Neuronal stem cell (in vitro differentiated cells): ENCODE measurements around the gene BEAN1.

Experiments used
- DNase-seq: peaks from one replicate; pipeline ENCODE4 v3.0.0-alpha.2; 2013; ENCODE audit warnings: low spot score
- H2AFZ ChIP-seq: one replicate; pipeline ENCODE4 v1.6.1; 2013; ENCODE audit warnings: mild to moderate bottlenecking, low read length, inconsistent platforms
- H2AK5ac ChIP-seq: 2 replicates; pipeline ENCODE4 v1.6.1; 2013; ENCODE audit warnings: low read depth, mild to moderate bottlenecking, inconsistent platforms, low read length, moderate library complexity, mixed read lengths
- H2BK120ac ChIP-seq: 2 replicates; pipeline ENCODE4 v1.6.1; 2013; ENCODE audit warnings: low read depth, mild to moderate bottlenecking, inconsistent platforms, low read length, moderate library complexity, mixed read lengths
- H2BK12ac ChIP-seq: one replicate; pipeline ENCODE4 v1.6.1; 2013; ENCODE audit warnings: low read length, inconsistent platforms
- H2BK15ac ChIP-seq: 2 replicates; pipeline ENCODE4 v1.6.1; 2013; ENCODE audit warnings: mild to moderate bottlenecking, low read length, inconsistent platforms, mixed read lengths
- H2BK5ac ChIP-seq: one replicate; pipeline ENCODE4 v1.6.1; 2013; ENCODE audit warnings: inconsistent platforms, mild to moderate bottlenecking, low read length, moderate library complexity
- H3K14ac ChIP-seq: one replicate; pipeline ENCODE4 v1.6.1; 2013; ENCODE audit warnings: low read length, inconsistent platforms
- H3K18ac ChIP-seq: 2 replicates; pipeline ENCODE4 v1.6.1; 2013; ENCODE audit warnings: low read length, inconsistent platforms
- H3K23ac ChIP-seq: 2 replicates; pipeline ENCODE4 v1.6.1; 2013; ENCODE audit warnings: low read depth, mild to moderate bottlenecking, mixed read lengths, low read length, inconsistent platforms; ENCODE audit not compliant: poor library complexity
- H3K27ac ChIP-seq: replicated peaks from 3 replicates; pipeline ENCODE4 v1.5.1; 2013; ENCODE audit warnings: low read length, inconsistent platforms
- H3K27me3 ChIP-seq, 3 experiments: 2 replicates each; pipeline ENCODE4 v1.6.1; 2013; ENCODE audit warnings: low read length in 3 of 3, mild to moderate bottlenecking in 2 of 3, inconsistent platforms in 1 of 3, low read depth in 1 of 3, mixed read lengths in 1 of 3, moderate library complexity in 1 of 3; ENCODE audit not compliant: control insufficient read depth in 3 of 3, insufficient read depth in 3 of 3
- H3K36me3 ChIP-seq, 2 donors: replicated peaks in 1 of 2; 2 replicates each; pipeline ENCODE4 v1.6.1; 2013; ENCODE audit warnings: low read length in 2 of 2; ENCODE audit not compliant: control insufficient read depth in 2 of 2, insufficient read depth in 2 of 2
- H3K4ac ChIP-seq: 2 replicates; pipeline ENCODE4 v1.6.1; 2013; ENCODE audit warnings: inconsistent platforms, mild to moderate bottlenecking, low read length, moderate library complexity
- H3K4me1 ChIP-seq, 2 donors: 1 replicate in 1 of 2; 2 replicates in 1 of 2; pipeline ENCODE4 v1.6.1; 2013; ENCODE audit warnings: low read length in 2 of 2, low read depth in 1 of 2; ENCODE audit not compliant: control insufficient read depth in 2 of 2, insufficient read depth in 1 of 2
- H3K4me2 ChIP-seq: one replicate; pipeline ENCODE4 v1.6.1; 2013; ENCODE audit warnings: mild to moderate bottlenecking, low read length, inconsistent platforms; ENCODE audit not compliant: insufficient read depth, poor library complexity, severe bottlenecking
- H3K4me3 ChIP-seq, 2 donors: 2 replicates each; pipeline ENCODE4 v1.5.1; 2013; ENCODE audit warnings: low read length in 2 of 2, mild to moderate bottlenecking in 2 of 2, inconsistent platforms in 1 of 2, moderate library complexity in 1 of 2
- H3K79me1 ChIP-seq: one replicate; pipeline ENCODE4 v1.6.1; 2013; ENCODE audit warnings: low read depth, mild to moderate bottlenecking, inconsistent platforms, low read length, moderate library complexity
- H3K9ac ChIP-seq: one replicate; pipeline ENCODE4 v1.6.1; 2013; ENCODE audit warnings: mild to moderate bottlenecking, low read depth, low read length, inconsistent platforms; ENCODE audit not compliant: poor library complexity
- H3K9me3 ChIP-seq, 2 donors: replicated peaks in 1 of 2; 2 replicates each; pipeline versions ENCODE3 to v1.6.1; 2013; ENCODE audit warnings: low read length in 2 of 2, mild to moderate bottlenecking in 2 of 2, inconsistent platforms in 1 of 2, low read depth in 1 of 2, mixed read lengths in 1 of 2, moderate library complexity in 1 of 2; ENCODE audit not compliant: control insufficient read depth in 2 of 2, insufficient read depth in 1 of 2
- H4K8ac ChIP-seq: one replicate; pipeline ENCODE4 v1.6.1; 2013; ENCODE audit warnings: low read depth, mild to moderate bottlenecking, inconsistent platforms, low read length, moderate library complexity
- H4K91ac ChIP-seq: one replicate; pipeline ENCODE4 v1.6.1; 2013; ENCODE audit warnings: low read length, low read depth, mild to moderate bottlenecking, inconsistent platforms; ENCODE audit not compliant: poor library complexity
- WGBS, 2 donors: extraction: QIAGEN DNeasy Blood & Tissue Kit; methylation state at CpG; one replicate each; pipeline ENCODE4 v1.1.7; 2013; ENCODE audit warnings: missing lambda C conversion rate in 2 of 2, mixed read lengths in 1 of 2; ENCODE audit not compliant: insufficient read length in 2 of 2, insufficient replicate concordance in 1 of 2; ENCODE audit errors: extremely low coverage in 2 of 2; 5-methylcytosine and 5-hydroxymethylcytosine counted together

BEAN1 gene

GRCh38 chr16:66519482-66520373, 92.6 kb downstream of the BEAN1 start:
- Histone ChIP-seq H4K8ac (no peak overlapping the region), H3K36me3 (peaks cover 0 to 10% of the 10 kb centered on the region in 2 donors), H2AFZ (no peak overlapping the region), H3K23ac (no peak overlapping the region), H3K14ac (no peak overlapping the region), H2BK15ac (no peak overlapping the region), H2BK5ac (peak overlapping the region; percentile 43), H3K18ac (peak overlapping the region; percentile 4), H3K9me3 (no peaks in the 10 kb centered on the region), H3K27ac (no peak overlapping the region), H3K4me1 (peaks cover 12 to 17% of the 10 kb centered on the region in 2 donors), H2AK5ac (no peak overlapping the region), H3K79me1 (no peaks in the 10 kb centered on the region), H3K4ac (no peak overlapping the region), H4K91ac (no peak overlapping the region), H3K4me2 (no peak overlapping the region), H3K4me3 (no peak overlapping the region), H3K9ac (no peak overlapping the region), H2BK12ac (no peak overlapping the region), H3K27me3 (no peaks in the 10 kb centered on the region), H2BK120ac (no peak overlapping the region)
- no CpG with 5 or more reads among the region's 11 CpGs for WGBS, 2 donors
- DNase-seq = no peak

- Histone ChIP-seq H2BK12ac (no peak overlapping the region), H3K14ac (no peak overlapping the region), H4K8ac (no peak overlapping the region), H3K23ac (no peak overlapping the region), H3K4ac (no peak overlapping the region), H4K91ac (no peak overlapping the region), H3K27me3 (no peaks in the 10 kb centered on the region), H2BK120ac (no peak overlapping the region), H3K27ac (no peak overlapping the region), H2AK5ac (peak overlapping the region; percentile 40), H3K4me3 (no peak overlapping the region), H2BK15ac (no peak overlapping the region), H3K9me3 (no peaks in the 10 kb centered on the region), H2AFZ (no peak overlapping the region), H3K36me3 (peaks cover 2 to 13% of the 10 kb centered on the region in 2 donors), H2BK5ac (peak overlapping the region; percentile 43), H3K4me2 (no peak overlapping the region), H3K4me1 (peaks cover 12 to 17% of the 10 kb centered on the region in 2 donors), H3K79me1 (no peaks in the 10 kb centered on the region), H3K9ac (no peak overlapping the region), H3K18ac (no peak overlapping the region)
- no peak for DNase-seq
- WGBS, 2 donors = no CpG with 5 or more reads among the region's 14 CpGs
Measured at GRCh38 chr16:66520406-66521170, 93.5 kb downstream of the BEAN1 start.

GRCh38 chr16:66521252-66521713, 94.2 kb downstream of the BEAN1 start:
- H3K14ac ChIP-seq = no peak overlapping the region
- H2AFZ ChIP-seq = no peak overlapping the region
- H3K79me1 ChIP-seq = no peaks in the 10 kb centered on the region
- H3K4me3 ChIP-seq = peak overlapping the region in 1 of 2 donors; percentile 20
- peak overlapping the region; percentile 47 for H3K4ac ChIP-seq
- peaks cover 2 to 16% of the 10 kb centered on the region in 2 donors for H3K36me3 ChIP-seq
- no peak overlapping the region for H3K4me2 ChIP-seq
- H2BK12ac ChIP-seq = no peak overlapping the region
- no peak overlapping the region for H4K8ac ChIP-seq
- no peaks in the 10 kb centered on the region for H3K9me3 ChIP-seq
- H3K9ac ChIP-seq = no peak overlapping the region
- DNase-seq = no peak
- no peak overlapping the region for H2BK15ac ChIP-seq
- H2BK120ac ChIP-seq = no peak overlapping the region
- WGBS, 2 donors = no CpG with 5 or more reads among the region's 5 CpGs
- no peak overlapping the region for H3K27ac ChIP-seq
- peak overlapping the region; percentile 40 for H2AK5ac ChIP-seq
- H3K18ac ChIP-seq = no peak overlapping the region
- no peak overlapping the region for H3K23ac ChIP-seq
- H4K91ac ChIP-seq = no peak overlapping the region
- no peaks in the 10 kb centered on the region for H3K27me3 ChIP-seq
- H2BK5ac ChIP-seq = no peak overlapping the region
- peaks cover 12 to 17% of the 10 kb centered on the region in 2 donors for H3K4me1 ChIP-seq
